ENCODE data around the gene STAP1.

Gene STAP1

DNA sequence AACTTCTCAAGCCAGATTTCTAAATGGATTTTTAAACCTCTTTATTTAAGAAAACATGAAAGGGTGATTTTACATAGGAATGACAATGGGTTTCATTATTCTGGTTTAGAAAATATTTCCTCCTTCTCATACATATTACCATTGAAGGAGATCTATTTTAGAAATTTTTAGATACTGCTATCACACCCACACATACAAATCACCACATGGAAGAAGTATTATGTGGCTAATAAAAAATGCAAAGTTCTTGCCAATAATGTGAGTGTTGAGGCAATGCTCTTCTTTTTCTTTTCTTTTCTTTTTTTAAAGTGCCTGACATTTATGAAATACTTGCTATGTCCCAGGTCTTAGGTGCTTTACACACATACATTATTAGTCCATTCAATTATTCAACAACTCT is 6.8 kb downstream of the STAP1 start:
- H3K4me3 ChIP-seq (ENCODE audit: low read depth, low read length), result no peak overlapping the region
- no peak overlapping the region for H3K9ac ChIP-seq (ENCODE audit: low read depth, low read length)
- H3K4me1 ChIP-seq (ENCODE audit: control insufficient read depth, insufficient read depth, low read length), result no peaks in the 10 kb centered on the region
- no peaks in the 10 kb centered on the region for H3K27me3 ChIP-seq (ENCODE audit: control insufficient read depth, insufficient read depth, low read length)
- no peaks in the 10 kb centered on the region for H3K36me3 ChIP-seq (ENCODE audit: control insufficient read depth, insufficient read depth, low read length)
- no peaks in the 10 kb centered on the region for H3K9me3 ChIP-seq (ENCODE audit: control insufficient read depth, insufficient read depth, low read length)

GRCh38 chr4:67566335-67566734 is 7.8 kb downstream of the STAP1 start:
- Histone ChIP-seq H3K4me1 (ENCODE audit: control insufficient read depth, insufficient read depth, low read length) (no peaks in the 10 kb centered on the region), H3K9me3 (ENCODE audit: control insufficient read depth, insufficient read depth, low read length) (no peaks in the 10 kb centered on the region), H3K4me3 (ENCODE audit: low read depth, low read length) (no peak overlapping the region), H3K27me3 (ENCODE audit: control insufficient read depth, insufficient read depth, low read length) (no peaks in the 10 kb centered on the region), H3K9ac (ENCODE audit: low read depth, low read length) (no peak overlapping the region), H3K36me3 (ENCODE audit: control insufficient read depth, insufficient read depth, low read length) (no peaks in the 10 kb centered on the region)

DNA sequence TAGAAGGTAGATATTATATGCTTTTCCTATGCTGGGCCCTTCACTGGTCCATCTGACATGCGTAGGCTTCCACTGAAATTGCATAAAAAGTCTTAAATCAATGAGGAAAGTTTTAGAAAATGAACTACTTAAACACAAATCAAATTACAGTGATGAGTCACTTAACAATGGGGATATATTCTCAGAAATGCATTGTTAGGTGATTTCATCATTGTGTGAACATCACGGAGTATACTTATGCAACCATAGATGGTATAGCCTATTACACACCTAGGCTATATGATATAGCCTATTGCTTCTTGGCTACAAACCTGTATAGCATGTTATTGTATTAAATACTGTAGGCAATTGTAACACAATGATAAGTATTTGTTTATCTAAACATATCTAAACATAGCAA is 10.3 kb downstream of the STAP1 start:
- no peak overlapping the region for H3K4me3 ChIP-seq (ENCODE audit: low read depth, low read length)
- H3K9ac ChIP-seq (ENCODE audit: low read depth, low read length), result no peak overlapping the region
- H3K27me3 ChIP-seq (ENCODE audit: control insufficient read depth, insufficient read depth, low read length), result no peaks in the 10 kb centered on the region
- H3K4me1 ChIP-seq (ENCODE audit: control insufficient read depth, insufficient read depth, low read length), result no peaks in the 10 kb centered on the region
- H3K9me3 ChIP-seq (ENCODE audit: control insufficient read depth, insufficient read depth, low read length), result no peaks in the 10 kb centered on the region
- H3K36me3 ChIP-seq (ENCODE audit: control insufficient read depth, insufficient read depth, low read length), result no peaks in the 10 kb centered on the region

DNA sequence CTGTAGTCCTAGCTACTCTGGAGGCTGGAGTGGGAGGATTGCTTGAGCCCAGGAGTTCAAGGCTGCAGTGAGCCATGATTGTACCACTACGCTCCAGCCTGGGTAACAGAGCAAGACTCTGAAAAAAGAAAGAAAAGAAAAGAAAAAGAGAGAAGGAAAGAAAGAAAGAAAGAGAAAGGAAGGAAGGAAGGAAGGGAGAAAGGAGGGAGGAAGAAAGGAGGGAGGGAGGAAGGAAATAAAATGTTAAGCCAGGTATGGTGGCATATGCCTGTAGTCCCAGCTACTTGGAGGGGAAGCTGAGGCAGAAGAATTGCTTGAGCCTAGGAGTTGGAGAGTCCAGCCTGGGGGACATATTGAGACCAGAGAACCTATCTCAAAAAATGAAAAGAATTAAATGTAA is 12.0 kb downstream of the STAP1 start:
- no peak overlapping the region for H3K4me3 ChIP-seq (ENCODE audit: low read depth, low read length)
- H3K27me3 ChIP-seq (ENCODE audit: control insufficient read depth, insufficient read depth, low read length), result no peaks in the 10 kb centered on the region
- H3K36me3 ChIP-seq (ENCODE audit: control insufficient read depth, insufficient read depth, low read length), result no peaks in the 10 kb centered on the region
- H3K9me3 ChIP-seq (ENCODE audit: control insufficient read depth, insufficient read depth, low read length), result no peaks in the 10 kb centered on the region
- H3K9ac ChIP-seq (ENCODE audit: low read depth, low read length), result no peak overlapping the region
- peaks cover 6% of the 10 kb centered on the region for H3K4me1 ChIP-seq (ENCODE audit: control insufficient read depth, insufficient read depth, low read length)

DNA sequence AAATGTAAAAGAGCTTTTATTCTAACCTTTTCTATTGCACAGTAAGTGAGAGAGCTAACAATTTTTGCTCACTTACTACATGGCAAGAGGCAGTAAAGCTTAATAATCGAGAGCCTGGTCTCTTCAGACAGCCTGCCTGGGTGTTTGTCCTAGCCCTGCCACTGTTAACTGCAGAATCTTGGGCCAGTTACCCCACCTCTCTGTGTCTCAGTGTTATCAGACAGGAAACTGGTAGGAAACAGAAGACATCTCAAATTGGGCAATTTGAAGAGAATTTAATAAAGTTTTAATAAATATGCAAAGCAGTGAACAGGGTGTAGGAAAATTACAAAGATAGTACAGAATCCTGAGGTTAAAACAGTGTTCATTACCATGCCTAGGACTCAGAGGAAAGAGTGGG is 13.4 kb downstream of the STAP1 start:
- H3K9me3 ChIP-seq (ENCODE audit: control insufficient read depth, insufficient read depth, low read length), result no peaks in the 10 kb centered on the region
- H3K4me1 ChIP-seq (ENCODE audit: control insufficient read depth, insufficient read depth, low read length), result peaks cover 8% of the 10 kb centered on the region
- H3K9ac ChIP-seq (ENCODE audit: low read depth, low read length), result no peak overlapping the region
- H3K36me3 ChIP-seq (ENCODE audit: control insufficient read depth, insufficient read depth, low read length), result no peaks in the 10 kb centered on the region
- H3K27me3 ChIP-seq (ENCODE audit: control insufficient read depth, insufficient read depth, low read length), result no peaks in the 10 kb centered on the region
- H3K4me3 ChIP-seq (ENCODE audit: low read depth, low read length), result no peak overlapping the region

DNA sequence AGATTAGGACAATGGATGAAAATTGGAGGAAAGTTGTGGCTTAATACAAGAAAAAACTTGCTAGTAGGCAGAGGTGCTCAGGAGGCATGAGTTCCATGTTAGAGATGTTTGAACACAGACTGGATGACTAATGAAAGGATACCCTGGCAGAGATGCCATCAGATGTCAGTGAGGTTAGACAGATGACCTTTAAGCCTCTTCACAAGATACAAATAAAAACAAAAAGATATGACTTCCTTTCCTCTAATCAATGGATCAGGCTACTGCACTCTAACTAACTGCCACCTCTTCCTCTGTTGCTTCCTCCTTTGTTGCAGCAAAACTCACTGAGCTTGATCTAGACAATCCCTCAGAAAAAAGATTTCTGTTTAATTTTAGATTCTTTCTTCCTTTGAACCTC is 14.7 kb downstream of the STAP1 start:
- no peaks in the 10 kb centered on the region for H3K27me3 ChIP-seq (ENCODE audit: control insufficient read depth, insufficient read depth, low read length)
- H3K36me3 ChIP-seq (ENCODE audit: control insufficient read depth, insufficient read depth, low read length), result no peaks in the 10 kb centered on the region
- peaks cover 8% of the 10 kb centered on the region for H3K4me1 ChIP-seq (ENCODE audit: control insufficient read depth, insufficient read depth, low read length)
- H3K9me3 ChIP-seq (ENCODE audit: control insufficient read depth, insufficient read depth, low read length), result no peaks in the 10 kb centered on the region
- H3K9ac ChIP-seq (ENCODE audit: low read depth, low read length), result no peak overlapping the region
- no peak overlapping the region for H3K4me3 ChIP-seq (ENCODE audit: low read depth, low read length)

GRCh38 chr4:67575232-67576058 is 16.9 kb downstream of the STAP1 start:
- Histone ChIP-seq H3K9ac (ENCODE audit: low read depth, low read length) (no peak overlapping the region), H3K36me3 (ENCODE audit: control insufficient read depth, insufficient read depth, low read length) (no peaks in the 10 kb centered on the region), H3K4me3 (ENCODE audit: low read depth, low read length) (no peak overlapping the region), H3K9me3 (ENCODE audit: control insufficient read depth, insufficient read depth, low read length) (no peaks in the 10 kb centered on the region), H3K27me3 (ENCODE audit: control insufficient read depth, insufficient read depth, low read length) (no peaks in the 10 kb centered on the region), H3K4me1 (ENCODE audit: control insufficient read depth, insufficient read depth, low read length) (peaks cover 8% of the 10 kb centered on the region)

DNA sequence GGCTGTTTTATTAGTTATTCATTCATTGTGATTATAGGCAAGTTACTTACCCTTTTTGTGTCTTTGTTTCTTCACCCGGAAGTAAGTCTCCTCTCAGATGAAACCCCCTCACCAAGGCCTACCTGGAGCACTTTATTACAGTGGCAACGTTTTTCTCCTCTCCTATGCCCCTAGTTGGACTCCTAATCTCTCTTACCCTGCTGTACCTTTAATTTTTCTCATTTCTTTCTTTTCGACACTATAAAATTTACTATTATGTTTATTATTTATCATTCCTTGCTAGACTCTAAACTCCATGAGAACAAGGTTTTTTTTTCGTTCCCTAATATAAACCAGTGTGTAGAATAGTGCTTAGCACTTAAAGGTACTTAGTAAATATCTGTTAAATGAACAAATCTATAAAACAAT is 17.5 kb downstream of the STAP1 start:
- H3K4me1 ChIP-seq (ENCODE audit: control insufficient read depth, insufficient read depth, low read length), result peaks cover 8% of the 10 kb centered on the region
- no peaks in the 10 kb centered on the region for H3K27me3 ChIP-seq (ENCODE audit: control insufficient read depth, insufficient read depth, low read length)
- no peak overlapping the region for H3K4me3 ChIP-seq (ENCODE audit: low read depth, low read length)
- no peaks in the 10 kb centered on the region for H3K36me3 ChIP-seq (ENCODE audit: control insufficient read depth, insufficient read depth, low read length)
- H3K9ac ChIP-seq (ENCODE audit: low read depth, low read length), result no peak overlapping the region
- no peaks in the 10 kb centered on the region for H3K9me3 ChIP-seq (ENCODE audit: control insufficient read depth, insufficient read depth, low read length)

DNA sequence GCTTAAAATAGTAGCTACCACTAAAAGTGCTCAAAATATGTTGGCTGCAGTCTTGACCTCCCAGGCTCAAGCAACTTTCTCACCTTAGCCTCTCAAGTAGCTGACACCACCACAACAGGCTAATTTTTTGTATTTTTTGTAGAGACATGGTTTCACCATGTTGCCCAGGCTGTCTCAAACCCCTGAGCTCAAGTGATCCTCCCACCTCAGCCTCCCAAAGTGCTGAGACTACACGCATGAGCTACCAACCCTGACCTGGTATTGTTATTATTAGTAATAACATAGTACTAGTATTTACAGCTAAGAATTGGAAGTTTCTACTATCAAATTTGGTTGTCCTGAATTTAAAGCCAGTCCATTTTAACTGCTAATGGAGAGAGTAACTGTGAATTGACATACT is 18.0 kb downstream of the STAP1 start:
- Histone ChIP-seq H3K4me3 (ENCODE audit: low read depth, low read length) (no peak overlapping the region), H3K9ac (ENCODE audit: low read depth, low read length) (no peak overlapping the region), H3K27me3 (ENCODE audit: control insufficient read depth, insufficient read depth, low read length) (no peaks in the 10 kb centered on the region), H3K4me1 (ENCODE audit: control insufficient read depth, insufficient read depth, low read length) (peaks cover 8% of the 10 kb centered on the region), H3K36me3 (ENCODE audit: control insufficient read depth, insufficient read depth, low read length) (no peaks in the 10 kb centered on the region), H3K9me3 (ENCODE audit: control insufficient read depth, insufficient read depth, low read length) (no peaks in the 10 kb centered on the region)

- Histone ChIP-seq H3K4me3 (ENCODE audit: low read depth, low read length) (no peak overlapping the region), H3K9ac (ENCODE audit: low read depth, low read length) (no peak overlapping the region), H3K27me3 (ENCODE audit: control insufficient read depth, insufficient read depth, low read length) (no peaks in the 10 kb centered on the region), H3K36me3 (ENCODE audit: control insufficient read depth, insufficient read depth, low read length) (no peaks in the 10 kb centered on the region), H3K4me1 (ENCODE audit: control insufficient read depth, insufficient read depth, low read length) (peaks cover 2% of the 10 kb centered on the region), H3K9me3 (ENCODE audit: control insufficient read depth, insufficient read depth, low read length) (no peaks in the 10 kb centered on the region)
Measured at GRCh38 chr4:67580577-67580976, 22.1 kb downstream of the STAP1 start.

GRCh38 chr4:67581208-67581857 is 22.8 kb downstream of the STAP1 start:
- Histone ChIP-seq H3K9me3 (ENCODE audit: control insufficient read depth, insufficient read depth, low read length) (no peaks in the 10 kb centered on the region), H3K9ac (ENCODE audit: low read depth, low read length) (no peak overlapping the region), H3K4me1 (ENCODE audit: control insufficient read depth, insufficient read depth, low read length) (no peaks in the 10 kb centered on the region), H3K27me3 (ENCODE audit: control insufficient read depth, insufficient read depth, low read length) (no peaks in the 10 kb centered on the region), H3K4me3 (ENCODE audit: low read depth, low read length) (no peak overlapping the region), H3K36me3 (ENCODE audit: control insufficient read depth, insufficient read depth, low read length) (no peaks in the 10 kb centered on the region)

GRCh38 chr4:67581913-67582312 is 23.4 kb downstream of the STAP1 start:
- Histone ChIP-seq H3K4me3 (ENCODE audit: low read depth, low read length) (no peak overlapping the region), H3K9ac (ENCODE audit: low read depth, low read length) (no peak overlapping the region), H3K27me3 (ENCODE audit: control insufficient read depth, insufficient read depth, low read length) (no peaks in the 10 kb centered on the region), H3K36me3 (ENCODE audit: control insufficient read depth, insufficient read depth, low read length) (no peaks in the 10 kb centered on the region), H3K4me1 (ENCODE audit: control insufficient read depth, insufficient read depth, low read length) (no peaks in the 10 kb centered on the region), H3K9me3 (ENCODE audit: control insufficient read depth, insufficient read depth, low read length) (no peaks in the 10 kb centered on the region)
